ENCODE data around the gene RPGRIP1L.

- TF ChIP-seq CTCF (IDR thresholded peaks at IDR 0.05) = no peak
- no peak for TF ChIP-seq POLR2AphosphoS5 (IDR thresholded peaks at IDR 0.05)
- no peak for TF ChIP-seq POLR2A (IDR thresholded peaks at IDR 0.05)
Observed at GRCh38 chr16:53695070-53695469, 8.6 kb downstream of the RPGRIP1L start.

Data from prostate gland (tissue), 2 donors.